ENCODE results near the gene KCNQ5. TPM values are rescaled to one million over a fixed set of nuclear protein-coding genes. Genes with fewer than 3 reads are reported as not detected.

KCNQ5 gene
- total and polyA plus RNA-seq, 10 of the 15 experiments (the other 5 are each of a cell fraction or from before 2014, with no cell fraction given), result 0.60 to 16.2 (median 3.2) TPM

DNA sequence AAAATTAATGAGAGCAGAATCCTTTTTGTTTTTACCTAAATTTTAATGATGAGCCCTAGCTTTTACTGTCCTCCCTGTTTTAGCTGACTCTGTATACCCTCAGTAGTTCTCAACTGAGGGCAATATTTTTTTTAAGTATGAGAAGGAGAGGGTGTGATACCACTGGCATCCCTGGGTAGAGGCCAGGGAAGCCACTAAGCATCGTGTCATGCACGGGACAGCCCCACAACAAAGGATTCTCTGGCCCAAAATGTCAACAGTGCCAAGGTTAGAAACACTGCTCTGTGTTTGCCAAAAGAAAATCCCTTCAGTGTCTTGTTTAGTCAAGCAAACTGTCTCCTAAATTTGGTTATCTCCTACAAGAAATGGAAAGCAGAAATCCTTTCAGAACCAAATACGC is 210.4 kb downstream of the KCNQ5 start:
- no peaks in the 10 kb centered on the region for H4K20me1 ChIP-seq (ENCODE audit: control insufficient read depth, insufficient read depth)
- CTCF ChIA-PET, result no interaction called here
- H3K4me1 ChIP-seq (ENCODE audit: control insufficient read depth, insufficient read depth, low read length), result no peaks in the 10 kb centered on the region
- no peak overlapping the region for H3K4me2 ChIP-seq (ENCODE audit: control insufficient read depth, insufficient read depth)
- TF ChIP-seq, protein P1, sequence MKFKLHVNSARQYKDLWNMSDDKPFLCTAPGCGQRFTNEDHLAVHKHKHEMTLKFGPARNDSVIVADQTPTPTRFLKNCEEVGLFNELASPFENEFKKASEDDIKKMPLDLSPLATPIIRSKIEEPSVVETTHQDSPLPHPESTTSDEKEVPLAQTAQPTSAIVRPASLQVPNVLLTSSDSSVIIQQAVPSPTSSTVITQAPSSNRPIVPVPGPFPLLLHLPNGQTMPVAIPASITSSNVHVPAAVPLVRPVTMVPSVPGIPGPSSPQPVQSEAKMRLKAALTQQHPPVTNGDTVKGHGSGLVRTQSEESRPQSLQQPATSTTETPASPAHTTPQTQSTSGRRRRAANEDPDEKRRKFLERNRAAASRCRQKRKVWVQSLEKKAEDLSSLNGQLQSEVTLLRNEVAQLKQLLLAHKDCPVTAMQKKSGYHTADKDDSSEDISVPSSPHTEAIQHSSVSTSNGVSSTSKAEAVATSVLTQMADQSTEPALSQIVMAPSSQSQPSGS (IDR thresholded peaks at IDR 0.05; ENCODE audit: low read length), result no peak
- no peak for TF ChIP-seq ZZZ3 (IDR thresholded peaks at IDR 0.05; ENCODE audit: control insufficient read depth, insufficient read length, low read depth)
- in situ Hi-C loops (cut with MboI), result no loop called here
- no peaks in the 10 kb centered on the region for H3K36me3 ChIP-seq (ENCODE audit: control insufficient read depth in 2 of 2, insufficient read depth in 2 of 2, low read length in 1 of 2)
- RAD21 ChIA-PET (ENCODE audit: unreplicated experiment), result no interaction called here
- no peaks in the 10 kb centered on the region; the same call in 2 of the 3 replicates for H3K9me3 ChIP-seq (replicated peaks; ENCODE audit: control insufficient read depth, insufficient read depth, low read length)
- no peak for DNase-seq (ENCODE audit: low read depth, low spot score)
- TSS peak; percentile 46 for BruUV-seq (replicated peaks)
- no peak overlapping the region for H3K27ac ChIP-seq (ENCODE audit: control insufficient read depth, insufficient read depth)
- no peak overlapping the region for H3K9ac ChIP-seq (ENCODE audit: control insufficient read depth, insufficient read depth, low read length)
- SMC1A ChIA-PET (ENCODE audit: uncharacterized antibody, unreplicated experiment), result no interaction called here
- no peak for ATAC-seq
- no peak overlapping the region for H2AFZ ChIP-seq (ENCODE audit: control insufficient read depth, low read depth, low read length)
- no peaks in the 10 kb centered on the region for H3K79me2 ChIP-seq (ENCODE audit: control insufficient read depth, insufficient read depth, low read length)
- no peak for FAIRE-seq
- intact Hi-C loops (cut with micrococcal nuclease; ENCODE audit: unreplicated experiment), result no loop called here
- H3K4me3 ChIP-seq, result no peak overlapping the region
- WGBS (ENCODE audit: insufficient coverage, insufficient replicate concordance, low lambda C conversion rate, missing lambda C conversion rate), result 100% methylated on average over 3 of the region's 3 CpGs
- no peaks in the 10 kb centered on the region for H3K27me3 ChIP-seq (replicated peaks in 1 of 2; ENCODE audit: control insufficient read depth in 2 of 2, insufficient read depth in 2 of 2, low read length in 1 of 2)
- POLR2A ChIA-PET, result no interaction called here

DNA sequence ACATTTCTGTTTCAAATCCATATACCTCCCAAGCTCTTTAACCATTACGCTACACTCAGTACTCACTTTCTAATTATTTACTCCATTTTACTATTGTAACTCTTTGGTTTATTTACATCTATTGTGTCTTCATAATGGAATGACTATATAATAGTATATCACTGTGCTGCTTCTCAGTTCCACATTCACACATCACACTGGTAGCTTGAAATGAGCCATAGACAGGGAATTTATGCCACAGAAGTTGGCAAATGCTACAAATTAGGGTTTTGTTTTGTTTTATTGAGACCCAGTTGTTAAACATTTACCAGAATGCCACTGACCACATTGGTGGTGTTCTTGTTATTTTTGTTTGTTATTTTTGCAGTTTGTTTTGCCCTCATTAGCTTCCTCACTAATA is 213.9 kb downstream of the KCNQ5 start:
- H2AFZ ChIP-seq (ENCODE audit: control insufficient read depth, low read depth, low read length), result no peak overlapping the region
- H3K4me3 ChIP-seq, result no peak overlapping the region
- BruUV-seq (replicated peaks), result no TSS peak
- ChIA-PET CTCF (interaction anchor here (1.2 to 2.2 kb wide), 2 partner anchors 9 to 219 kb away, joined by 3 to 8 read pairs; no protein-coding TSS in a partner anchor), RAD21 (ENCODE audit: unreplicated experiment) (interaction anchor here (0.8 to 1.6 kb wide), 4 partner anchors 100 to 219 kb away, joined by 3 to 5 read pairs (median 3); no protein-coding TSS in a partner anchor), POLR2A (no interaction called here), SMC1A (ENCODE audit: uncharacterized antibody, unreplicated experiment) (interaction anchor here (1.1 to 1.8 kb wide), 6 partner anchors 9 to 219 kb away, joined by 3 to 8 read pairs (median 4); no protein-coding TSS in a partner anchor)
- no peaks in the 10 kb centered on the region for H3K79me2 ChIP-seq (ENCODE audit: control insufficient read depth, insufficient read depth, low read length)
- 100% methylated on average over 1 of the region's 1 CpG for WGBS (ENCODE audit: insufficient coverage, insufficient replicate concordance, low lambda C conversion rate, missing lambda C conversion rate)
- H3K4me1 ChIP-seq (ENCODE audit: control insufficient read depth, insufficient read depth, low read length), result no peaks in the 10 kb centered on the region
- H3K9me3 ChIP-seq (replicated peaks; ENCODE audit: control insufficient read depth, insufficient read depth, low read length), result no peaks in the 10 kb centered on the region
- no peak overlapping the region for H3K27ac ChIP-seq (ENCODE audit: control insufficient read depth, insufficient read depth)
- no peak overlapping the region for H3K4me2 ChIP-seq (ENCODE audit: control insufficient read depth, insufficient read depth)
- peak; percentile 62; the same call in 1 of the 2 replicates for TF ChIP-seq MTA2 (IDR thresholded peaks at IDR 0.05; ENCODE audit: low read depth)
- TF ChIP-seq, protein P2, sequence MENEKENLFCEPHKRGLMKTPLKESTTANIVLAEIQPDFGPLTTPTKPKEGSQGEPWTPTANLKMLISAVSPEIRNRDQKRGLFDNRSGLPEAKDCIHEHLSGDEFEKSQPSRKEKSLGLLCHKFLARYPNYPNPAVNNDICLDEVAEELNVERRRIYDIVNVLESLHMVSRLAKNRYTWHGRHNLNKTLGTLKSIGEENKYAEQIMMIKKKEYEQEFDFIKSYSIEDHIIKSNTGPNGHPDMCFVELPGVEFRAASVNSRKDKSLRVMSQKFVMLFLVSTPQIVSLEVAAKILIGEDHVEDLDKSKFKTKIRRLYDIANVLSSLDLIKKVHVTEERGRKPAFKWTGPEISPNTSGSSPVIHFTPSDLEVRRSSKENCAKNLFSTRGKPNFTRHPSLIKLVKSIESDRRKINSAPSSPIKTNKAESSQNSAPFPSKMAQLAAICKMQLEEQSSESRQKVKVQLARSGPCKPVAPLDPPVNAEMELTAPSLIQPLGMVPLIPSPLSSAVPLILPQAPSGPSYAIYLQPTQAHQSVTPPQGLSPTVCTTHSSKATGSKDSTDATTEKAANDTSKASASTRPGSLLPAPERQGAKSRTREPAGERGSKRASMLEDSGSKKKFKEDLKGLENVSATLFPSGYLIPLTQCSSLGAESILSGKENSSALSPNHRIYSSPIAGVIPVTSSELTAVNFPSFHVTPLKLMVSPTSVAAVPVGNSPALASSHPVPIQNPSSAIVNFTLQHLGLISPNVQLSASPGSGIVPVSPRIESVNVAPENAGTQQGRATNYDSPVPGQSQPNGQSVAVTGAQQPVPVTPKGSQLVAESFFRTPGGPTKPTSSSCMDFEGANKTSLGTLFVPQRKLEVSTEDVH (IDR thresholded peaks at IDR 0.05; ENCODE audit: low read depth, partially characterized antibody), result no peak
- TF ChIP-seq EP300 (IDR thresholded peaks at IDR 0.05; ENCODE audit: borderline replicate concordance in 1 of 2, control insufficient read depth in 1 of 2, low read depth in 2 of 2, low read length in 2 of 2), result peak in 1 of 2 experiments; percentile 50; a peak in 2 of 4 replicates
- no peak for FAIRE-seq
- no peak overlapping the region for H3K9ac ChIP-seq (ENCODE audit: control insufficient read depth, insufficient read depth, low read length)
- H4K20me1 ChIP-seq (ENCODE audit: control insufficient read depth, insufficient read depth), result no peaks in the 10 kb centered on the region
- peak; percentile 5 for DNase-seq (ENCODE audit: low read depth, low spot score)
- intact Hi-C loops (cut with micrococcal nuclease; ENCODE audit: unreplicated experiment), result no loop called here
- H3K36me3 ChIP-seq (ENCODE audit: control insufficient read depth in 2 of 2, insufficient read depth in 2 of 2, low read length in 1 of 2), result no peaks in the 10 kb centered on the region
- in situ Hi-C loops (cut with MboI), result no loop called here
- H3K27me3 ChIP-seq (replicated peaks in 1 of 2; ENCODE audit: control insufficient read depth in 2 of 2, insufficient read depth in 2 of 2, low read length in 1 of 2), result no peaks in the 10 kb centered on the region
- peak; percentile 72 for ATAC-seq

Measured in GM12878 (cell line).